H1 (cell line): Measurements from ENCODE around the gene LRRC27. TPM values are rescaled to one million over a fixed set of nuclear protein-coding genes. Genes with fewer than 3 reads are reported as not detected.

ENCODE experiments used
- CTCF ChIA-PET: fragments of 300-600 bp; sonication (Branson Sonifier 250); formaldehyde crosslinking; loops from one replicate; lab custom pipeline; 2021; ENCODE audit not compliant: partially characterized antibody; lab: Charles Lee
- POLR2A ChIA-PET: fragments of 300-600 bp; sonication (Branson Sonifier 250); formaldehyde crosslinking; loops from one replicate; lab custom pipeline; 2021; ENCODE audit warnings: inconsistent platforms; ENCODE audit not compliant: partially characterized antibody; lab: Charles Lee
- DNase-seq, 2 experiments: peaks; one replicate each; pipeline versions ENCODE4 v3.0.0 to v3.0.0-alpha.2; 2010 to 2022; ENCODE audit warnings: low spot score in 2 of 2, low read depth in 1 of 2, mixed read lengths in 1 of 2
- FAIRE-seq: peaks from 2 replicates; lab custom pipeline; 2011; peaks lifted over from hg19 to GRCh38; lab: Jason Lieb, UNC
- H2AFZ ChIP-seq: 2 replicates; pipeline ENCODE4 v1.8.1; 2012; ENCODE audit warnings: low read length, inconsistent platforms
- H2AK5ac ChIP-seq: 2 replicates; pipeline ENCODE4 v1.6.1; 2013; ENCODE audit warnings: low read depth, low read length
- H2BK120ac ChIP-seq: replicated peaks from 2 replicates; pipeline ENCODE3; 2013; ENCODE audit warnings: low read depth, low read length, inconsistent platforms
- H2BK12ac ChIP-seq: 2 replicates; pipeline ENCODE4 v1.6.1; 2013; ENCODE audit warnings: low read depth, low read length
- H2BK15ac ChIP-seq: 2 replicates; pipeline ENCODE4 v1.6.1; 2013; ENCODE audit warnings: low read length
- H2BK20ac ChIP-seq: 2 replicates; pipeline ENCODE4 v1.6.1; 2013; ENCODE audit warnings: low read length
- H2BK5ac ChIP-seq: 2 replicates; pipeline ENCODE4 v1.6.1; 2013; ENCODE audit warnings: low read depth, low read length
- H3K14ac ChIP-seq: 2 replicates; pipeline ENCODE4 v1.6.1; 2013; ENCODE audit warnings: inconsistent platforms; ENCODE audit not compliant: insufficient read length
- H3K18ac ChIP-seq: 2 replicates; pipeline ENCODE4 v1.6.1; 2013; ENCODE audit warnings: low read length; ENCODE audit errors: extremely low read depth
- H3K23ac ChIP-seq: 2 replicates; pipeline ENCODE4 v1.6.1; 2013; ENCODE audit warnings: inconsistent platforms; ENCODE audit not compliant: insufficient read length
- H3K23me2 ChIP-seq: 2 replicates; pipeline ENCODE4 v1.6.1; 2013; ENCODE audit warnings: low read depth, low read length
- H3K27ac ChIP-seq: 2 replicates; pipeline ENCODE4 v1.6.1; 2011; ENCODE audit warnings: low read depth, low read length, inconsistent platforms
- H3K27me3 ChIP-seq, 4 experiments: replicated peaks in 1 of 4; 1 replicate in 1 of 4; 2 replicates in 3 of 4; pipeline versions ENCODE4 v1.6.1 to v1.8.1; 2011 to 2013; ENCODE audit warnings: low read length in 3 of 4, mild to moderate bottlenecking in 3 of 4, inconsistent platforms in 2 of 4, mixed read lengths in 2 of 4, moderate library complexity in 1 of 4; ENCODE audit not compliant: control insufficient read depth in 3 of 4, insufficient read depth in 3 of 4; ENCODE audit errors: extremely low read depth in 1 of 4
- H3K36me3 ChIP-seq, 4 experiments: 2 replicates each; pipeline versions ENCODE4 v1.6.1 to v1.8.1; 2011 to 2013; ENCODE audit warnings: mild to moderate bottlenecking in 4 of 4, low read length in 3 of 4, moderate library complexity in 2 of 4, control low read depth in 1 of 4, inconsistent platforms in 1 of 4; ENCODE audit not compliant: insufficient read depth in 4 of 4, control insufficient read depth in 2 of 4
- H3K4ac ChIP-seq: replicated peaks from 2 replicates; pipeline ENCODE3; 2013; ENCODE audit warnings: low read length, low read depth, mixed read lengths, inconsistent platforms; ENCODE audit not compliant: insufficient read length
- H3K4me1 ChIP-seq, 4 experiments: replicated peaks in 1 of 4; 1 replicate in 1 of 4; 2 replicates in 3 of 4; pipeline versions ENCODE4 v1.6.1 to v1.8.1; 2011 to 2013; ENCODE audit warnings: low read length in 3 of 4, inconsistent platforms in 2 of 4, mixed read lengths in 1 of 4; ENCODE audit not compliant: insufficient read depth in 4 of 4, control insufficient read depth in 3 of 4
- H3K4me2 ChIP-seq, 2 experiments: 2 replicates each; pipeline versions ENCODE4 v1.6.1 to v1.8.1; 2011 to 2013; ENCODE audit warnings: low read depth in 2 of 2, low read length in 2 of 2, control low read depth in 1 of 2, inconsistent platforms in 1 of 2, mild to moderate bottlenecking in 1 of 2; ENCODE audit not compliant: insufficient read depth in 1 of 2
- H3K4me3 ChIP-seq, 4 experiments: fragments of 200-600, 300-600 bp in 1 of 4; sonication (generic), shearing (Covaris generic), sonication (Bioruptor Twin) in 1 of 4; 2 replicates each; pipeline versions ENCODE4 v1.5.1 to v1.8.1; 2011 to 2016; ENCODE audit warnings: low read length in 4 of 4, low read depth in 3 of 4, control low read depth in 2 of 4, inconsistent platforms in 2 of 4, mild to moderate bottlenecking in 2 of 4, mixed read lengths in 1 of 4, moderate library complexity in 1 of 4; ENCODE audit not compliant: insufficient read depth in 2 of 4; ENCODE audit errors: extremely low read depth in 1 of 4
- H3K56ac ChIP-seq: replicated peaks from 2 replicates; pipeline ENCODE3; 2013; ENCODE audit warnings: low read depth, mild to moderate bottlenecking, mixed read lengths, low read length, inconsistent platforms; ENCODE audit not compliant: insufficient read length
- H3K79me1 ChIP-seq: 2 replicates; pipeline ENCODE4 v1.6.1; 2013; ENCODE audit warnings: low read depth, low read length, control low read depth
- H3K79me2 ChIP-seq, 2 experiments: 2 replicates each; pipeline versions ENCODE4 v1.6.1 to v1.8.1; 2012 to 2013; ENCODE audit warnings: low read length in 2 of 2, mild to moderate bottlenecking in 2 of 2, inconsistent platforms in 1 of 2; ENCODE audit not compliant: insufficient read depth in 2 of 2, control insufficient read depth in 1 of 2
- H3K9ac ChIP-seq, 4 experiments: replicated peaks in 1 of 4; 1 replicate in 1 of 4; 2 replicates in 3 of 4; pipeline versions ENCODE4 v1.6.1 to v1.8.1; 2011 to 2013; ENCODE audit warnings: low read depth in 3 of 4, low read length in 3 of 4, control low read depth in 2 of 4, mild to moderate bottlenecking in 2 of 4, moderate library complexity in 2 of 4, inconsistent platforms in 1 of 4; ENCODE audit errors: extremely low read depth in 1 of 4
- H3K9me3 ChIP-seq, 2 experiments: 2 replicates each; pipeline versions ENCODE4 v1.6.1 to v1.8.1; 2012 to 2013; ENCODE audit warnings: mild to moderate bottlenecking in 2 of 2, moderate library complexity in 2 of 2, control low read depth in 1 of 2, inconsistent platforms in 1 of 2, low read depth in 1 of 2, low read length in 1 of 2, mixed read lengths in 1 of 2; ENCODE audit not compliant: insufficient read depth in 2 of 2
- H4K20me1 ChIP-seq, 2 experiments: replicated peaks in 1 of 2; 2 replicates each; pipeline versions ENCODE3 to v1.8.1; 2011 to 2013; ENCODE audit warnings: inconsistent platforms in 2 of 2, low read length in 2 of 2, mild to moderate bottlenecking in 1 of 2; ENCODE audit not compliant: insufficient read depth in 2 of 2, control insufficient read depth in 1 of 2
- H4K5ac ChIP-seq: 2 replicates; pipeline ENCODE4 v1.6.1; 2013; ENCODE audit warnings: low read length, low read depth, mixed read lengths, inconsistent platforms; ENCODE audit not compliant: insufficient read length
- H4K8ac ChIP-seq: 2 replicates; pipeline ENCODE4 v1.8.0; 2013; ENCODE audit warnings: mild to moderate bottlenecking, moderate library complexity, low read length, inconsistent platforms; ENCODE audit not compliant: insufficient read depth; ENCODE audit errors: extremely low read depth
- H4K91ac ChIP-seq: replicated peaks from 2 replicates; pipeline ENCODE3; 2013; ENCODE audit warnings: low read length, mixed read lengths, inconsistent platforms; ENCODE audit not compliant: insufficient read length
- BACH1 ChIP-seq: IDR thresholded peaks from 2 replicates; pipeline ENCODE4 v1.6.1; 2012; ENCODE audit warnings: low read length, improper control_type of control experiment
- CHD2 ChIP-seq: IDR thresholded peaks from 2 replicates; pipeline ENCODE4 v1.6.1; 2012; ENCODE audit warnings: low read length, improper control_type of control experiment
- CREB1 ChIP-seq: IDR thresholded peaks from 2 replicates; pipeline ENCODE4 v1.6.1; 2012; ENCODE audit warnings: inconsistent platforms
- CTBP2 ChIP-seq: IDR thresholded peaks from 2 replicates; pipeline ENCODE4 v1.7.0; 2011; ENCODE audit warnings: borderline replicate concordance, mild to moderate bottlenecking, moderate library complexity, mixed read lengths, low read length; ENCODE audit not compliant: insufficient read depth, insufficient read length
- EGR1 ChIP-seq: IDR thresholded peaks from 2 replicates; pipeline ENCODE4 v1.6.1; 2011; ENCODE audit warnings: low read depth, low read length, borderline replicate concordance
- GABPA ChIP-seq: IDR thresholded peaks from 2 replicates; pipeline ENCODE4 v1.6.1; 2011; ENCODE audit warnings: mild to moderate bottlenecking, low read length, moderate library complexity, borderline replicate concordance; ENCODE audit not compliant: insufficient read depth
- HDAC6 ChIP-seq: IDR thresholded peaks from one replicate; pipeline ENCODE4 v1.7.1; 2012; ENCODE audit warnings: low read depth, mild to moderate bottlenecking, inconsistent platforms, low read length, moderate library complexity
- POU5F1 ChIP-seq: IDR thresholded peaks from 2 replicates; pipeline ENCODE4 v1.6.1; 2011; ENCODE audit warnings: low read depth, mild to moderate bottlenecking, low read length, moderate library complexity
- RAD21 ChIP-seq, 2 experiments: IDR thresholded peaks in 1 of 2; conservative IDR thresholded peaks in 1 of 2; 2 replicates each; pipeline ENCODE4 v1.6.1; 2011; ENCODE audit warnings: low read depth in 2 of 2, low read length in 2 of 2, improper control_type of control experiment in 1 of 2, inconsistent platforms in 1 of 2, mild to moderate bottlenecking in 1 of 2, moderate library complexity in 1 of 2
- SIN3A ChIP-seq, 2 experiments: IDR thresholded peaks in 1 of 2; conservative IDR thresholded peaks in 1 of 2; 2 replicates each; pipeline ENCODE4 v1.6.1; 2011 to 2012; ENCODE audit warnings: low read length in 2 of 2, improper control_type of control experiment in 1 of 2, low read depth in 1 of 2, mild to moderate bottlenecking in 1 of 2
- TAF1 ChIP-seq: IDR thresholded peaks from 2 replicates; pipeline ENCODE4 v1.6.1; 2011; ENCODE audit warnings: mild to moderate bottlenecking, low read depth, low read length
- TCF12 ChIP-seq: IDR thresholded peaks from 2 replicates; pipeline ENCODE4 v1.6.1; 2011; ENCODE audit warnings: low read depth, mild to moderate bottlenecking, low read length
- ZNF274 ChIP-seq: IDR thresholded peaks from 2 replicates; pipeline ENCODE4 v1.7.0; 2012; ENCODE audit warnings: low read length, borderline replicate concordance; ENCODE audit errors: extremely low read depth
- WGBS, 2 experiments: shearing (Covaris generic) in 1 of 2; methylation state at CpG; one replicate each; pipeline versions ENCODE4 v1.1.6 to v1.1.7; 2013 to 2015; ENCODE audit warnings: low lambda C conversion rate in 2 of 2, mixed read lengths in 2 of 2, inconsistent platforms in 1 of 2, low coverage in 1 of 2, missing lambda C conversion rate in 1 of 2; ENCODE audit not compliant: insufficient replicate concordance in 2 of 2, insufficient coverage in 1 of 2, insufficient read length in 1 of 2; ENCODE audit errors: extremely low coverage in 1 of 2, missing lambda C conversion rate in 1 of 2; 5-methylcytosine and 5-hydroxymethylcytosine counted together
- polyA plus RNA-seq, 7 experiments: library from polyadenylated mRNA; depleted of rRNA in 3 of 7; stranded (reverse) in 5 of 7; unstranded in 2 of 7; fragments of >200 nt in 5 of 7; fragments of 200-250 nt in 2 of 7; gene quantifications; 1 replicate in 5 of 7; 2 replicates in 1 of 7; 4 replicates in 1 of 7; pipeline versions ENCODE4 v1.2.1 to v1.2.3, GENCODE V29; 2011 to 2013; ENCODE audit warnings: missing spikeins in 2 of 7, mixed read lengths in 2 of 7
- total RNA-seq: library from RNA; stranded (reverse); fragmentation: NEBNext Ultra II Directional; extraction: Animal tissue kit (Norgen Biotek cat#: 25700); gene quantifications from 2 replicates; pipeline ENCODE4 v1.2.1, GENCODE V29; 2021

Gene LRRC27
- total and polyA plus RNA-seq, 2 of the 8 experiments (the other 6 are each of a cell fraction or from before 2014, with no cell fraction given), result 1.2 to 3.8 TPM

GRCh38 chr10:132347211-132347930, 15.4 kb downstream of the LRRC27 start:
- no peak overlapping the region for H3K23ac ChIP-seq
- H2BK20ac ChIP-seq, result no peak overlapping the region
- H3K23me2 ChIP-seq, result no peaks in the 10 kb centered on the region
- no peak for FAIRE-seq
- no peaks in the 10 kb centered on the region for H3K79me2 ChIP-seq
- peak overlapping the region; percentile 42; the same call in 1 of the 2 replicates for H4K8ac ChIP-seq
- no peak overlapping the region for H2BK5ac ChIP-seq
- H3K18ac ChIP-seq, result no peak overlapping the region
- no peak overlapping the region for H3K4me3 ChIP-seq
- no peak overlapping the region for H2BK12ac ChIP-seq
- no peak overlapping the region for H3K14ac ChIP-seq
- no peak overlapping the region for H3K9ac ChIP-seq
- H3K4ac ChIP-seq, result no peak overlapping the region
- no peak overlapping the region for H3K4me2 ChIP-seq
- no peak for DNase-seq
- H3K27ac ChIP-seq, result no peak overlapping the region
- no peaks in the 10 kb centered on the region for H3K4me1 ChIP-seq
- no peak overlapping the region for H3K56ac ChIP-seq
- H3K9me3 ChIP-seq, result no peaks in the 10 kb centered on the region
- H3K79me1 ChIP-seq, result no peaks in the 10 kb centered on the region
- no peak overlapping the region for H2AK5ac ChIP-seq
- H2BK120ac ChIP-seq, result no peak overlapping the region
- no peak overlapping the region for H2AFZ ChIP-seq
- no peak overlapping the region for H4K5ac ChIP-seq
- CTCF ChIA-PET, result interaction anchor here (0.6 to 5.0 kb wide), 8 partner anchors 14 to 287 kb away, joined by 3 to 54 read pairs (median 3); no protein-coding TSS in a partner anchor
- peaks cover 0 to 2% (median 1%) of the 10 kb centered on the region in 4 experiments; a peak in 1 of 7 replicates for H3K27me3 ChIP-seq
- no peaks in the 10 kb centered on the region for H4K20me1 ChIP-seq
- 90% methylated on average over 18 of the region's 23 CpGs; no CpG with 5 or more reads in 1 of the 2 experiments for WGBS, 2 experiments
- POLR2A ChIA-PET, result interaction anchor here (1.3 kb wide), 1 partner anchor 8 kb away, joined by 3 read pairs; no protein-coding TSS in a partner anchor
- H2BK15ac ChIP-seq, result no peak overlapping the region
- H4K91ac ChIP-seq, result no peak overlapping the region
- no peaks in the 10 kb centered on the region for H3K36me3 ChIP-seq
- TF ChIP-seq CHD2 (no peak), SIN3A (conservative IDR thresholded peaks at IDR 0.05 in 1 of 2, IDR thresholded peaks at IDR 0.05 in 1 of 2; ENCODE audit: low read depth in 1 of 2, low read length in 2 of 2) (no peak), ZNF274 (no peak), GABPA (no peak), EGR1 (no peak), RAD21 (IDR thresholded peaks at IDR 0.05 in 1 of 2, conservative IDR thresholded peaks at IDR 0.05 in 1 of 2; ENCODE audit: low read depth in 2 of 2, low read length in 2 of 2) (no peak), CTBP2 (no peak), HDAC6 (no peak), TCF12 (no peak), BACH1 (no peak), TAF1 (no peak), POU5F1 (no peak), CREB1 (no peak)
